NCI-H524 (cell line): Measurements from ENCODE around the gene DDAH2.

Experiments
- DNase-seq, 2 experiments: peaks; one replicate each; lab custom pipeline; 2025; lab: John Stamatoyannopoulos, UW

DDAH2 gene, protein sequence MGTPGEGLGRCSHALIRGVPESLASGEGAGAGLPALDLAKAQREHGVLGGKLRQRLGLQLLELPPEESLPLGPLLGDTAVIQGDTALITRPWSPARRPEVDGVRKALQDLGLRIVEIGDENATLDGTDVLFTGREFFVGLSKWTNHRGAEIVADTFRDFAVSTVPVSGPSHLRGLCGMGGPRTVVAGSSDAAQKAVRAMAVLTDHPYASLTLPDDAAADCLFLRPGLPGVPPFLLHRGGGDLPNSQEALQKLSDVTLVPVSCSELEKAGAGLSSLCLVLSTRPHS

DNA sequence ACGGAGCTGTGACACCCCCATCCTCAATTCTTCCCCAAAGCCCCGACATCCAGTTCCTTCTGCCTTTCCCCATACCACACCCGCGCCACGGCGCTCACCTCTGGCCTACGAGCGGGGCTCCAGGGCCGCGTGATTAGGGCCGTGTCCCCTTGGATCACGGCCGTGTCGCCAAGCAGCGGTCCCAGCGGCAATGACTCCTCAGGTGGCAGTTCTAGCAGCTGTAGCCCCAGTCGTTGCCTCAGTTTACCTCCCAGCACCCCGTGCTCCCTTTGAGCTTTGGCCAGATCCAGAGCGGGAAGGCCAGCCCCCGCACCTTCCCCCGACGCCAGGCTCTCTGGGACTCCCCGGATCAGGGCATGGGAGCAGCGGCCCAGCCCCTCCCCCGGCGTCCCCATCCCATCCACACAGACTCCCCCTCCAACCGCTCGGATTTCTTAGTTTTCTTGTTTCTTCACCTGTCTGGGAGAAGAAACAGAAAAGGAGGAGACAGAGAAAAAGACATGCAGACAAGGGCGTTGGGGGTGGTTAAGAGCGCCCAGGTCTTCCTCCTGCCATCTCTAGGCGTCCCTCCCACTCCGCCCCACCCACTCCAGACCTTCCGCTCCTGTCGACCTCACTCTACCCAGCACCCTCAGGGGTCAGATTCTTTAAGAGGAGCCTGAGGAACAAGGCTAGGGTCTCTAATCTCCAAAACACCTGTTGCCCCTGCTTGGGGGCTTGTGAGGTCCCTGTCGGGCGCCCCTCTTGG lies at the start of gene DDAH2:
Gene DDAH2 (minus strand): TSS at position 533 of the 748 bp plus-strand sequence. CDS start 138 bp downstream, at position 395.
- no peak for DNase-seq

DNA sequence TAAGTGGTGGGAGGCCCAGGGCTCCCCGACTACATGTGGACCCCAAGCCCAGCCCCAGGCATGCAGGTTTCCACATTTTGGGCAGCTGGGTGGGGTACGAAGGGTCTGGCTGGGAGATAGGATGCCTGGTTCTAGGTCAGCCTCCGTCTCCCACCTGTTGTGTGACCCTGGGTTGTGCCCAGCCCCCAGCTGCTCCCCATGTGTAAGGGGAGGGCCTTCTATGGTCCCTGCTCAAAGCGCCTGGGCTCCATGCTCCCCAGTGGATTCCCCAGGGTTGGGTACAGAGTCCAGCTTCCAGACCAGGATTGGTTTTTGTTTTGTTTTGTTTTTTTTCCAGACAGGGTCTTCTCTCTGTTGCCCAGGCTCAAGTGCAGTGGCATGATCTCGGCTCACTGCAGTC lies 49.1 kb upstream of the DDAH2 start:
- no peak for DNase-seq

DNA sequence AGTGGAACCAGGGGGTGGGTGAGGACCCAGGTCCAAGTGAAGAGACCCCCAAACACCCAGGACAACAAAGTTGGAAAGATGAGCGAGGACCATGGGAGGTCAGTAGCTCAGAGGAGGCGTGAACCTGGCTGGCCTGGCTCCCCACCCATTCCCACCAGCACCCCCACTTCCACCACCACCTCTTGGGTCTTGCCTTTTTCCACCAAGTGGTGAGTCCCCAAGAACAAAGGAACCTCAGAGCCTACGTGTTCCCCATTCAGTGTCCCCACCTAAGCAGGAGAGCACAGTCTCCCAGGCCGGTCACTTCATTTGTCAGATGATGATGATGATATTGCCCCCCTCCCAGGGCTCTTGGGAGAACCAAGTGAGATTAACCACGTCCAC lies 48.6 kb upstream of the DDAH2 start:
- no peak for DNase-seq

DNA sequence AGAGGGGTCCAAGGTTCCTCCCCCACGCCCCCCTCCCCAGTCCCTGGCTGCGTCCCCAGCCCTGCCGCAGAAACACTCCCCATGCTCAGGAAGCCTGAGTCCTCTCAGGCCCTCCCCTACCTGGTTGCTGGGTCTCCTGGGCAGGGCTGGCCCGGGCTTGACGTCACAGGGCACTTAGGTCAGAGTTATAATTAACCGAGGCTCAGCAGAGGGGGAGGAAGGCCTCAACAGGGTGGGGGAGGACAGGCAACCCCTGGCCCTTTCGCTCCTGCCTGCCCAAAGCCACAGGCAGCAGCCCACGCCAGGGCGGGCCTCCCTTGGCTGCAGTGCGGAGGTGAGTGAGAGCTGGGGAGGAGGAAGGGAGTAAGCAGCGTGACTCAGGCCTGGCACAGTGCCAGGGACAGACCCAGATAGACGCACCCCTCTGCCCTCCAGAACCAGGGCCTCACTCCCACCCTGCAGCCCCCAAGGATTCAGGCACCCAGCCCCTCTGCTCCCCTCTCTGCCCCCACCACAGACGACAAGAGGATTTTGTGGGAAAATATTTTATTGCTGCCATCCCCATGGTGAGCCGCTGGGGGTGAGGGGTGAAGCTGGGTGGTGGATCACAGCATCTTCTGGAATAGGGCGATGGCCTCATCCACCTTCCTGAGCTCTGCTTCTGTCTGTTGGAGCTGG lies 48.0 kb upstream of the DDAH2 start, which contains the start of gene VWA7:
Gene VWA7 (minus strand): TSS at position 340 of the 678 bp plus-strand sequence. CDS start 549 bp downstream, outside the sequence.
- DNase-seq: peak in 1 of 2 experiments; percentile 31

DNA sequence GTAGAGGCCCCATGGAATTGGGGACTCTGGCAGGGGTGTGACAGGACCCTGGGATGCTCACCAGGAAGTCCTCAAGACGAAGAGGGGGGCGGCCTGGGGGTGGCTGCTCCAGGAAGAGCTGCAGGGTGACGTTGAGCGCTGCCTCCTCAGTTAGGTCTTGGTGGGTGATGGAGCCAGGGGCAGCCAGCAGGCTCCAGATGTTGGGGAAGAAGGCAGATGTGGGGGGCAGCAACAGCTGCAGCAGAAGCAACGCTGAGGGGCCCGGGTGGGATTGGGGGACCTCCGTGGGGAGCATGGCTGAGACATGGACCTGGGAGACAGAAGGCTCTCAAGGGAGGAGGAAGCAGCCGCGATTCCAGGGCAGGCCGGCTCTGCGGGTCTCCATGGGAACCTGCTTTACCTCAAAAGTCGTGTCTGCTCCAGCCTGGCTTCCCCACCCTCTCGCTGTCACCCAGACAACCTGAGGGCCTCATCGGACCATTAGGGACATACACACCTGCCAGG lies 47.4 kb upstream of the DDAH2 start:
- no peak for DNase-seq

DNA sequence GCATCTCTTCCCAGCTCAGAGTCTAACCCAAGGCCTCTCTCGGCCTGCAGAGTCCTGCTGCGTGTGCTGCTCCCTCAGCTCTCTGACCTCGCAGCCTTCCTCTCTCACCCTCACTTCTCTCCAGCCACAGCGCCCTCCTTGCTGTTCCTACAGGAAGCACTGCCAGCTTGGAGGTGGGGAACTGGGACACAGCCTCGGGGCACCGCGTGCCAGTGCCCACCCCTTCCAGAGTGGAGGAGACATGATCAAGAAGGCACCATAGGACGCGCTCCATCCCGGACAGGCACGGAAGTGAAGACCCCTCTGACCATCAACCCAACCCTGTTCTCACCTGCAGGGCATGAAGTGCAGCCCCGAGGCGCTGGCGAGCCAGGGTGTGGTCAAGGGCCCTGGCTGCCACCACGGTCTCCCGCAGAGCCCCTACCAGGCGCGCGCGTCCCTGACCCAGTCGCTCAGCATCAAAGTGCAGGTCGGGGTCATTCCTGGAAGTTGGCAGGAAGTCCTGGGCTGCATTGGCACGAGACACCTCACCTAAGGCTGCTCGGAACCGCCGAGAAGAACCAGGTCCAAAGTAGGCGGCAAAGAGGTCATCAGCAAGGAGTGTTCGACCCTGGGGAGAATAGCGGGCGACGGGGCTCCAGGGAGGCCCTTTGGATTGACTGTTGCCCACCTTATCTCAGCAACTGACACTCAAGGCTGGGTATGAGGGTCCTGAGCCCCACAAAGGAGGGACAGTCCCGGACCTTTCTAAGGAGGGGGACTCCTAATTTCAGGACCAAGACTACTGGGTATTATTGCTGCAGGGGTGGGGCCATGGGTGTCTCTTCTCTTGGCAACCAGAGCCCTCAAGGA lies 46.8 kb upstream of the DDAH2 start:
- DNase-seq: no peak

DNA sequence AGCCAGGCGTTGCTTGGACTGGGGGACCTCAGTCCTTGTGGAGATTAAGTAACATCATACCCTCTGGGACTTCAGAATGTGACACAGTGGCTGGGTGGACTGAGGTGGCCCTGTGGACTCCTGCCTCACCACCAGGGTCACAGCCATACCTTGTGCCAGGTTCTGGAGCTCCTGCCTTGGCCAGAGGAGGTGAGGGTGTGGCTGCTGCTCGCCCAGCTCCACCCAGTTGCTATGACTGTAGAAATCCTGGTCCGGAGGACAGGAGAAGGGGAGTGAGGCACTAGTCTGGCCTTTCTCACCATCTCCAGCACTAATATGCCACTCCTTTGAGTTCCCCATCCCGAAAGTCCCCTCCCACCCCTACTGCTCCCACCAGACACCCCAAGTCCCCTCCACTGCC lies 46.1 kb upstream of the DDAH2 start:
- DNase-seq: no peak

DNA sequence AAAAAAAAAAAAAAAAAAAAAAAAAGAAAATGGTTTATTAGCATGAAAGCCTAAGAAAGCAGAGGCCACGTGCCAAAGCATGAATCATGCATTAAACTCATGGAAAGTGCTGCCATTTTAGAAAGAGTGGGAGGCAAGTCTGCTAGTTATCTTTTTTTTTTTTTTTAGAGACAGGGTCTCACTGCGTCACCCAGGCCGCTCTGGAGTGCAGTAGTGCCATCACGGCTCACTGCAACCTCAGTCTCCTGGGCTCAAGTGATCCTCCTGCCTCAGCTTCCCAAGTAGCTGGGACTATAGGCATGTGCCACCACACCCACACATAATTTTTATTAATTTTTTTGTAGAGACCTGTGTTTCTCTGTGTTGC lies 42.9 kb upstream of the DDAH2 start:
- no peak for DNase-seq

DNA sequence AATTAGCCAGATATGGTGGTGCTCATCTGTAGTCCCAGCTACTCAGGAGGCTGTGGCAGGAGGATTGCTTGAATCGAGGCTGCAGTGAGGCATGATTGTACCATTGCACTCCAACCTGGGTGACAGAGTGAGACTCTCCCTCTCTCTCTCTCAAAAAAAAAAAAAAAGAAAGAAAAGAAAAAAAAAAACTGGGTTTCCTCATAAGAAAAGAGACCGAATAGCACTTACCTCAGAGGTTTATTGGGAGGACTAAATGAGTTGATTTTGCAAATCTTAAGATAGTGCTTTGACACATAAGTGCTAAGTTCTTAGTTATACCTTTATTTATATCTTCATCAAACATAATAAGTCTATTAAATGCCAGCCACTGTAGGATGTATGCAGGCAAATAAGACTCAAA lies 41.8 kb upstream of the DDAH2 start:
- no peak for DNase-seq

DNA sequence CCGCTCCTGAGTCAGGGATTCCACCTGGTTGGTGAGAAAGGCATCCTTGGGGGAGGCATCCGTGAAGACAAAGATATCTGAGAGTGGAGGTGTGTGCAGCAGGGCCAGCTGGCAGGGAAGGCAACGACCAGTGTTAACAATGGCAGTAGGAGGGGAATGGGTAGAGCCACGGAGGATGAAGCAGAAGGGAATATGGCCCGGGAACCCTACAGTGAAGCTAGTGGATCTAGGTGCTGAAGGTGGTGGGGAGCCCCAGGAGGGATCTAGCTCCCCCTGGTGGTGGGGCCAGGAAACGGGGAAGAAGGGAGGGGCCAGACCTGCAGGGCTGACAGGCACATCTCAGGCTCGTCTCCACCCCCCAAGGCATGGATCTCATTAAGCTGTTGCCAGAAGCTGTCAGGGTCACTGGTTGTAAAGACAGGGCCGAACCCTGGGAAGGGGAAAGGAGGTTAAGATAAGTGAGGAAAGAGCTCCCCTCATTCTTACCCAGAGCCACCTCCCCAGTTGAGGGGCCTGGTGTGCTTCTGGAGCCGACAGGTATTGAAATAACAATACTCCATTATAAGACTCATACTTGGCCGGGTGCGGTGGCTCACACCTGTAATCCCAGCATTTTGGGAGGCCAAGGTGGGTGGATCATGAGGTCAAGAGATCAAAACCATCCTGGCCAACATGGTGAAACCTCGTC lies 40.7 kb upstream of the DDAH2 start:
- peak in 1 of 2 experiments; percentile 25 for DNase-seq

DNA sequence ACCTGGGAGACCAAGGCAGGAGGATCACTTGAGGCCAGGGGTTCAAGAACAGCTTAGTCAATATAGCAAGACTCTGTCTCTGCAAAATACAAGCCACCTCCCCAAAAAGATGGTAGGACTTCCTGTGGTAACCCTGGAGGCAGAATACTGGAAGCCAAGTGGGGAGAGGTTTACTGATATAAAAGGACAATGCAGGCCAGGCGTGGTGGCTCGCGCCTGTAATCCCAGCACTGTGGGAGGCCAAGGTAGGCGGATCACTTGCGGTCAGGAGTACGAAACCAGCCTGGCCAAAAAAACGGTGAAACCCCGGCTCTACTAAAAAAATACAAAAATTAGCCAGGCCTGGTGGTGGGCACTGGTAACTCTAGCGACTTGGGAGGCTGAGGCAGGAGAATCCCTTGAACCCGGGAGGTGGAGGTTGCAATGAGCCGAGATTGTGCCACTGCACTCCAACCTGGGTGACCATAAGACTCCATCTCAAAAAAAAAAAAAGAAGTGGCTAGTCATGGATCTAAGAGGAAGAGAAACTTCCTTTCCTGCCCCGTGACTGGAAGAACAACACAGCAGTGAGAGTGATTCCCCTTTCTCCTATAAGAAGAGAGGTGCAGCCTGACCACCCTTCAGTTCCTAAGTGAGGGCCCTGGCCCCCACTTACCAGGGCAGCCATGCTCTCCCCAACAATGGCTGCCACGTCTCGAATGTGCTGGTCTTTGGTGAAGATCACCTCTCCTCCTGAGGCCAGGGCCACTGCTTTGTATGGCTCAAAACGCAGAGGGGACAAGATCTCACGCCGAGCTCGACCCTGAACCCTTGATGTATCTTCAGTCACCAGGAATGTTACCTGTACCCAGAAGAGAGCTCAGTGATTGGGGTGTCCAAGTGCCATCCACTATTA lies 39.5 kb upstream of the DDAH2 start:
- DNase-seq: no peak

DNA sequence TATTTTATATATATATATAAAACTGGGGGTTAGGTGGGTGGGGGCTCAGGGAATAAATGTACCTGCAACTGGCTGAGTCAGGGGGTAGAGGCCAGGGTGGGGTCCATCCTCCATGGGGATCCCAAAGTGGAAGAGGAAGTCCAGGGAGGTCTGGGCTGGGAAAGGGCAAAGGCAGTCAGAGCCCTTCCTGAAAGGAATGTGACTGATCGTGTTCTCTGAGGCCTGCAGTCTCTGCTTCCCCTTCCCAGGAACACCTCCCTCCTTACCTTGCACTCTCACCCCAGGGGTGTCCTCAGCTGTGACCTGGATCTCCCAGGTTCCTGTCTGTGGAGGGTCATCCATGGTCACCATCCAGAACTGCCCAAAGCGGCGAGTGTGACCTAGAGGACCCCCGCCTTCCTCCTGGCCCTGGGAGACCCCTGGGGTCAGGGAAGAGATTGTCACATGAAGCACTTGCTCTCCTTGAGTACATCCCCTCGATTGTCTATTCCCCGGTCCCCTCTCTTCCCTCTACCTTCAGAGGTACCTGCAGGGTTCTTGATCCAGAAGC lies 38.1 kb upstream of the DDAH2 start:
- no peak for DNase-seq

DNA sequence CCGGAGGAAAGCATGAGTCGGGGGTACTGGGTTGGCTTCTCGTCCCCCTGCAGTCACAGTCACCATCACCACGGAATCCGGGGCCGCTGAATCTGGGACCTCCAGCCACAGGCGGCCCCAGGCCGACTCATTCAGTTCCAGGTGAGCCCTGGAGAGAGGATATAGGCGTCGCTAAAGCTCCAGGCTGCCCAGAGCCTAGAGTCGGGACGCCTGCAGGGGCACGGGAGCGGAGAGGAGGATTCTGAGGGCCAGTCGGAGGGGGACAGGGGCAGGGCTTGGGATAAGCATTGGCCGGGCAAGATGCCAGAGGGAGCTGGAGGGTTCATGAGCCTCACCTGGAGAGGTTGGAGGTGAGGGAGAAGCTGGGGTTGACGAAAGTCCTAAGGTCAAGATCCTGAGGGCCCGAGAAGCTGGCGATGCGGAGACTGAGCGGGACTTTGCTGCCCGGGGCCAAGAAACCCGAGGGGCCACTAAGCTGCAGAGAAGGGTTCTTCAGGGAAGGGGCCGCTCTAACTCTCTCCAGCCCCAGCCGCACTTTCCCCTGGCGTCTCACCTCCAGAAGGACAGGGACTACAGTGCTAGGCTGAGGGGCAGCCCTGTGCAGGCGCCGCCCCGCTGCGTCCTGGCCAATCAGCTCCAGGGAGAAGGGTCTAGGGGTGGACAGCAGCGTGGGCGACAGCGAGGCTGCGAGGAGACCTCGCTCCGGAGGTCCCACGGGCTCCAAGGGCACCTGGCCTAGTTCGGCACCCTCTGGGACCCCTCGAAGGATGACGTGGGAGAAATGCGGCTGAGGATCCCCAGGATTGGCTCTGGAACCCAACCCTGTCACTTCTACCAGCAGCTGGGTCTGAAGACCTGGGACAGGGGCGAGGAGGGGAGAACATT lies 37.1 kb upstream of the DDAH2 start:
- no peak for DNase-seq

DNA sequence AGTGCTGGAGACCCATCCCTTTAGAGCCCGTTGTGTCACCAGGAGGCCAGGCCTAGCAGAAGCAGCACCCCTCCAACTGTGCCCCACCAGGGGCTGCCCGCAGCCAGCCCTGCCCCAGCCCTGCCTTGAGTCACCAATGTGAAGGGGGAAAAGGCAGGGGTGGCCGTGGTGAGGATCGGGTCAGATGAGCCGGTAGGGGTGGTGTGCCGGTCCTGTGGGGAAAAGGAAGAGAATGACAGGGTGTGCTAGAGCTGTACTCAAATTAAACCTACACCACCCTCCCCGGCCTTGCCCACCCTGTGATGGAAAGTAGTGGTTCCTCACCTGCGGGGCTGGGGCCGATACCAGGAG lies 36.4 kb upstream of the DDAH2 start:
- DNase-seq: no peak

DNA sequence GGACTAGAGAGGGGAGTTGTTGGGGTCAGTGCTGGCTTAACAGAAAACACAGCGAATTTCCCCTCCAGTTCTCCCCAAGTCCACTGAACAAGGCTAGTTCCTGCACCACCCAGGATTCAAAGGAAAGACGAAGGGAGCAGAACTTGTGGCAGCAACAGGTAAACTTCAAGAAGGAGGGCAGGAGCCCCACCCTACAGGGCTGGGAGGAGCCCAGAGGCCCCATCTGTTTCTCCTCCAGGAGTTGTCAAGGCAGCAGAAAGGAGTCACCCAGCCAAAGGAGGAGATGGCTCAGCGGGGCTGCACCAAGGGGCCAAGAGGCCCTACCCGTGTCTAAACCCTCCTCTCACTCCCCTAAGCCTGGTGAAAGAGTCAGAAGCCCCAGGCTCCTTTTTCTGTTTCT lies 35.1 kb upstream of the DDAH2 start:
- no peak for DNase-seq

DNA sequence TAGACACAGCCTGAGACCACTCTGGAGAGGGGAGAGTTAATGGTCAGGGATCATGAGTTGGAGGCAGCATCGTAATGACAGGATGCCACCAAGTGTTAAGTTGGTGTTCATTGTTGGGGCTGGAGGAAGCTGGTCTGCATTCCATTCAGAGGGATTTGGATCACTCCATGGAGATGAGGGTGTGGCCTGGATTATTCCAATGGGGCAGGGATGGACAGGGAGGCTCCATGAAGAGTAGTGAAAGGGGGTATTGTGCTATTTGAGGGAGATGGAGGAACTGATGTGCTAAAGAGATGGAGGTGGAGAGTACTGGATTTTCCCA lies 34.5 kb upstream of the DDAH2 start:
- DNase-seq: no peak

DNA sequence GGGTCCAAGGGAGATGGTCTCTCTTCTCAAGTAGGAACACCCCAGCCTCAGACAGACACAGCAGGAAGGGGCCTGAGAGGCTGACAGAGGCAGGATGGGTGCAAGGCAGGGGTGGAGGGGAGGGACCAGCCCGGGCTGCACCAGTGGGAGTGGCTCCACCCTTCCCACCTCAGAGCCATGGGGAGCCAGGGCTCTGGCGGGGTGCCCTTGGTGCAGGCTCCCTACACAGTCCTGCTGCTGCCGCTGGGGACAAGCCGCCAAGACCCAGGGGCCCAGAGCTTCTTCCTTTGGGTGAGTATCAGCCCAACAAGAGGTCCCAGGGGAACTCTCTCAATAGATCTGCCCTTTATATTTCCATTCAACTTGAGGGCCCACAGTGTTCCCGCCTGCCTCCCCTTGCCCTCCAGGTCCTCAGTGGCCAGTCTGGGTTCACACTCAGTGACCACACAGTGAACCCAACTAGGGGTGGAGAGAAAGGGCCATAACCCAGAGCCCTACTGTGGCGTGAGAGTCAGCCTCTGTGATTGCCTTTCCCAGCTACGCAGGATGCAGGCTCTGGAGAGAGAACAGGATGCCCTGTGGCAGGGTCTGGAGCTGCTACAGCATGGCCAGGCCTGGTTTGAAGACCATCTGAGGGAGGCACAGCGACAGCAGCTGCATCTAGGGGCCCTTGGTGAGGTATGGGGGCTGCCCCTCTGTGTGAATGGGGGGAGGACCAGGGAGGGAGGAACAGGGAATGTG lies 33.9 kb upstream of the DDAH2 start:
- no peak for DNase-seq

DNA sequence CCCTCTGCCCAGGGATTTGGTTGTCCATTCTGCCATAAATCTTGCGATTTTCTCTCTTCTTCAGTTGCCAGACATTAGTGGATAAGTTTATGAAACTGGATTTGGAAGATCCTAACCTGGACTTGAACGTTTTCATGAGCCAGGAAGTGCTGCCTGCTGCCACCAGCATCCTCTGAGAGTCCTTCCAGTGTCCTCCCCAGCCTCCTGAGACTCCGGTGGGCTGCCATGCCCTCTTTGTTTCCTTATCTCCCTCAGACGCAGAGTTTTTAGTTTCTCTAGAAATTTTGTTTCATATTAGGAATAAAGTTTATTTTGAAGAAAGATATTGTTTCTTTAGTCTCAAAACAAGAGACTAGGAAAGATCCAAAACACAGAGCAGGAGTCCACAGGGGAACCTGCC lies 33.3 kb upstream of the DDAH2 start, which contains the start of gene SAPCD1:
Gene SAPCD1 (plus strand): TSS at position 301 of the 400 bp plus-strand sequence. CDS start 399 bp downstream, outside the sequence.
- no peak for DNase-seq
